Progenitor cell of endocrine pancreas (in vitro differentiated cells): ENCODE data around the gene ERC1. TPM values are rescaled to one million over a fixed set of nuclear protein-coding genes. Genes with fewer than 3 reads are reported as not detected.

Experiments
- DNase-seq: peaks from one replicate; pipeline ENCODE4 v3.0.0; 2021; ENCODE audit warnings: low spot score; ENCODE audit not compliant: unreplicated experiment
- H3K27ac Mint-ChIP-seq: 2 replicates; pipeline ENCODE4 v1.8.0; 2021; ENCODE audit warnings: mild to moderate bottlenecking, moderate library complexity, mixed read lengths
- H3K27me3 Mint-ChIP-seq: 2 replicates; pipeline ENCODE4 v1.8.0; 2021; ENCODE audit warnings: mixed read lengths
- H3K36me3 Mint-ChIP-seq: 2 replicates; pipeline ENCODE4 v1.8.0; 2022; ENCODE audit warnings: mixed read lengths; ENCODE audit not compliant: insufficient read depth
- H3K4me1 Mint-ChIP-seq: 2 replicates; pipeline ENCODE4 v1.8.0; 2021; ENCODE audit warnings: low read depth, mixed read lengths
- H3K4me3 Mint-ChIP-seq: 2 replicates; pipeline ENCODE4 v1.8.0; 2021; ENCODE audit warnings: low read depth, mild to moderate bottlenecking, moderate library complexity, mixed read lengths
- H3K9me3 Mint-ChIP-seq: 2 replicates; pipeline ENCODE4 v1.8.0; 2021; ENCODE audit warnings: low read depth, mixed read lengths
- total RNA-seq: library from RNA; stranded (reverse); gene quantifications from 2 replicates; pipeline ENCODE4 v1.2.1, GENCODE V29; 2021
- TF ChIP-seq, protein P1 (sequence below): fragments of 200-600 bp; sonication (generic); IDR thresholded peaks from one replicate; pipeline ENCODE4 v1.5.0; 2021; ENCODE audit warnings: antibody characterized with exemption, mild to moderate bottlenecking; ENCODE audit not compliant: unreplicated experiment

ERC1 gene
- total RNA-seq, 1 donor from 2014 or later, result 146 TPM

DNA sequence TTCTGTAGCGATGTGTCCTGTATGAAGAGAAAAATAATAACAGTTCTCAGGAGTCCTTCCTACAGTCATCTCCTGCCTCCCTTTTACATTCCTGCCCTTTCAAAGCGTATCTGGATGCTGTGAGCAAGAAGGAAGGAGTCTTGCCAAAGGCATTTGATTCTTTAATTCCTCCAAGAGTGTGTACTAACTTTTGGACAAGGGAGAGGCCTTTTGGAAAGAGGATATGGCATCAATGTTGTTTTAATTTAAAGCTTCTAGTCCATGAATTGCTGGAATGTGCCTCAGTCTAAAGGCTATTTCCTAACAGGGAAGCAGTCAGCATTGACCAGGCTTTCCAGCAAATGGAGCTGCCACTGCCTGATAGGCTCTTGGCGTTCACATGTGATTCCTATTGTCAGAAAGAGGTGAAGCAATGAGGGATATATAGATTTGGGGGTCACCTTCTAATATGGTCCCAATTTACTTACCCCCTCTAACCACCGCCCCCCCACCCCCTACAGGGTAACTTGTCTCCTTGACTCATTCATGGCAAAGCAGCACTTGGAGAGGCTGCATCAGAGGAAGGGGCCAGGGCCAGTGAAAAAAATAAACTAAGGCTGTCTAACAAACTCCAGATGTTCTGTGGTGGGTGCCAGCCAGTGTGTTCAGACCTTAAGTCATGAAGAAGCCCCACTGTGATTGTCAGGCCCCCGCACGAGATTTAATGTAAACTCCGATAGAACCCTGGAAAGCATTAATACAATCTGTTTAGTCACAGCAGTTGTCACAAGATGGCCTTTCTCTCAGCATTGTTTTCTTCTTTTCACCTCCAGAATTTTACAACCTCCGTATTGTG lies 383.1 kb downstream of the ERC1 start:
- no peak overlapping the region for H3K4me3 Mint-ChIP-seq
- H3K27me3 Mint-ChIP-seq, result no peaks in the 10 kb centered on the region
- peaks cover 40% of the 10 kb centered on the region for H3K36me3 Mint-ChIP-seq
- peaks cover 3% of the 10 kb centered on the region for H3K9me3 Mint-ChIP-seq
- H3K4me1 Mint-ChIP-seq, result no peaks in the 10 kb centered on the region
- no peak overlapping the region for H3K27ac Mint-ChIP-seq
- TF ChIP-seq, protein P1, sequence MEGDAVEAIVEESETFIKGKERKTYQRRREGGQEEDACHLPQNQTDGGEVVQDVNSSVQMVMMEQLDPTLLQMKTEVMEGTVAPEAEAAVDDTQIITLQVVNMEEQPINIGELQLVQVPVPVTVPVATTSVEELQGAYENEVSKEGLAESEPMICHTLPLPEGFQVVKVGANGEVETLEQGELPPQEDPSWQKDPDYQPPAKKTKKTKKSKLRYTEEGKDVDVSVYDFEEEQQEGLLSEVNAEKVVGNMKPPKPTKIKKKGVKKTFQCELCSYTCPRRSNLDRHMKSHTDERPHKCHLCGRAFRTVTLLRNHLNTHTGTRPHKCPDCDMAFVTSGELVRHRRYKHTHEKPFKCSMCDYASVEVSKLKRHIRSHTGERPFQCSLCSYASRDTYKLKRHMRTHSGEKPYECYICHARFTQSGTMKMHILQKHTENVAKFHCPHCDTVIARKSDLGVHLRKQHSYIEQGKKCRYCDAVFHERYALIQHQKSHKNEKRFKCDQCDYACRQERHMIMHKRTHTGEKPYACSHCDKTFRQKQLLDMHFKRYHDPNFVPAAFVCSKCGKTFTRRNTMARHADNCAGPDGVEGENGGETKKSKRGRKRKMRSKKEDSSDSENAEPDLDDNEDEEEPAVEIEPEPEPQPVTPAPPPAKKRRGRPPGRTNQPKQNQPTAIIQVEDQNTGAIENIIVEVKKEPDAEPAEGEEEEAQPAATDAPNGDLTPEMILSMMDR, result no peak
- no peak for DNase-seq

GRCh38 chr12:1375323-1375722 lies 384.3 kb downstream of the ERC1 start:
- TF ChIP-seq, protein P1, result no peak
- no peak for DNase-seq
- H3K4me3 Mint-ChIP-seq, result no peak overlapping the region
- peaks cover 39% of the 10 kb centered on the region for H3K36me3 Mint-ChIP-seq
- no peaks in the 10 kb centered on the region for H3K4me1 Mint-ChIP-seq
- peaks cover 3% of the 10 kb centered on the region for H3K9me3 Mint-ChIP-seq
- H3K27ac Mint-ChIP-seq, result no peak overlapping the region
- H3K27me3 Mint-ChIP-seq, result no peaks in the 10 kb centered on the region

GRCh38 chr12:1377117-1377516 lies 386.1 kb downstream of the ERC1 start:
- Mint-ChIP-seq H3K27me3 (no peaks in the 10 kb centered on the region), H3K36me3 (peaks cover 30% of the 10 kb centered on the region), H3K4me1 (no peaks in the 10 kb centered on the region), H3K4me3 (no peak overlapping the region), H3K9me3 (peaks cover 3% of the 10 kb centered on the region), H3K27ac (no peak overlapping the region)
- DNase-seq, result no peak
- TF ChIP-seq, protein P1, result no peak

- no peak overlapping the region for H3K27ac Mint-ChIP-seq
- H3K9me3 Mint-ChIP-seq, result peaks cover 3% of the 10 kb centered on the region
- TF ChIP-seq, protein P1, result no peak
- no peak overlapping the region for H3K4me3 Mint-ChIP-seq
- DNase-seq, result no peak
- H3K4me1 Mint-ChIP-seq, result no peaks in the 10 kb centered on the region
- H3K27me3 Mint-ChIP-seq, result no peaks in the 10 kb centered on the region
- peaks cover 29% of the 10 kb centered on the region for H3K36me3 Mint-ChIP-seq
Measured at GRCh38 chr12:1377681-1378080, 386.7 kb downstream of the ERC1 start.

- Mint-ChIP-seq H3K4me3 (no peak overlapping the region), H3K27me3 (no peaks in the 10 kb centered on the region), H3K9me3 (no peaks in the 10 kb centered on the region), H3K4me1 (no peaks in the 10 kb centered on the region), H3K27ac (no peak overlapping the region), H3K36me3 (peaks cover 14% of the 10 kb centered on the region)
- DNase-seq, result no peak
- TF ChIP-seq, protein P1, result no peak
Measured at GRCh38 chr12:1380171-1380851, 389.3 kb downstream of the ERC1 start.
